Pons (tissue), 1 donor: ENCODE results near the gene ZNF821.
"Not testable (repeated sequence)": the region's sequence is repeated elsewhere in the genome, so short reads cannot be mapped to it uniquely, and the experiment has no call there.

ENCODE experiments used
- DNase-seq: peaks from one replicate; pipeline ENCODE4 v3.0.0-alpha.2; 2016; ENCODE audit warnings: low spot score

ZNF821 gene

GRCh38 chr16:71883849-71884638 is at the start of gene ZNF821:
Gene ZNF821 (minus strand): TSS chr16:71884182. CDS start chr16:71879946, 4,236 bp downstream.
- DNase-seq: peak; percentile 84

GRCh38 chr16:71933017-71933416 is 49.0 kb upstream of the ZNF821 start:
- no peak for DNase-seq

- DNase-seq: no peak
Measured at GRCh38 chr16:71931599-71931998, 47.6 kb upstream of the ZNF821 start.

- no peak for DNase-seq
Measured at GRCh38 chr16:71931001-71931400, 47.0 kb upstream of the ZNF821 start.

GRCh38 chr16:71930013-71930563 is 46.1 kb upstream of the ZNF821 start:
- DNase-seq: no peak

DNA sequence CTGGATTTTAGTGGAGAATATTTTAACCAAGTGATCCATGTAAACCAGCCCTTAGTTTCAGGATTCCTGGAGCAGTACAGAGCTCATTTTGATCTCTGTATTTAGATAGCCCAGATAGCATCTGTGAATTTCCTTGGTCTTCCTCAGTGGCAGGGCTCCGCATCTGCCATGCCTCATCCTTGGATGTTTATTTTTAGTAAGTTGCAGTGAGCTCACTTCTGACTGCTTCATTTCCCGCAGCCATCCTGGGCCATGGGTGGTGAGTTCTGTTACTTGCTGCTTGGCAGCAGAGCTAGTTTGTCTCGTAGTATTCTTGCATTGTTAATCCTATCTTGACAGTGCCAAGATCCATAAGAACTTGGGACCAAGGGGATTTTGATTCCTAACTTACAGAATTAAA is 45.1 kb upstream of the ZNF821 start:
- peak; percentile 30 for DNase-seq

DNA sequence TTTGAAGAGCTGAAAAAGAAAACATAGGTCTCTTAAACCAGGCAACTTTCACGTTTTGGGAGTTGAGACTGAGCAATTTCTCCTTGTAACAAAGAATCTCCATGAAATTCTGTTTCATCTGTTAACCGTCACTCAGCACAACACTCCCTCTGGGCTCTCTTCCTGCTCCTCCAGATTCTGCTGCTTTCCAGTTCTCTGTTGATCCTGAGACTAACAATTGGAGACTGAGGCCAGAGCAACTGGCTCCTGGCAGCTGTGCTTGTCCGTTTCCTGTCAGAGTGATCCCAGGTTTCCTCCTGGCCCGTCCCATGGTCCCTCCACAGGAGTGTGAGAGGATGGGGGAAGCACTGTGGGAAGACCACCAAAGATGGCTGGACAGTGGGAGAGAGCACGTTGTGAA is 43.8 kb upstream of the ZNF821 start:
- no peak for DNase-seq

GRCh38 chr16:71927383-71927782 is 43.4 kb upstream of the ZNF821 start:
- peak; percentile 34 for DNase-seq

- no peak for DNase-seq
Measured at GRCh38 chr16:71924710-71925109, 40.7 kb upstream of the ZNF821 start.

DNA sequence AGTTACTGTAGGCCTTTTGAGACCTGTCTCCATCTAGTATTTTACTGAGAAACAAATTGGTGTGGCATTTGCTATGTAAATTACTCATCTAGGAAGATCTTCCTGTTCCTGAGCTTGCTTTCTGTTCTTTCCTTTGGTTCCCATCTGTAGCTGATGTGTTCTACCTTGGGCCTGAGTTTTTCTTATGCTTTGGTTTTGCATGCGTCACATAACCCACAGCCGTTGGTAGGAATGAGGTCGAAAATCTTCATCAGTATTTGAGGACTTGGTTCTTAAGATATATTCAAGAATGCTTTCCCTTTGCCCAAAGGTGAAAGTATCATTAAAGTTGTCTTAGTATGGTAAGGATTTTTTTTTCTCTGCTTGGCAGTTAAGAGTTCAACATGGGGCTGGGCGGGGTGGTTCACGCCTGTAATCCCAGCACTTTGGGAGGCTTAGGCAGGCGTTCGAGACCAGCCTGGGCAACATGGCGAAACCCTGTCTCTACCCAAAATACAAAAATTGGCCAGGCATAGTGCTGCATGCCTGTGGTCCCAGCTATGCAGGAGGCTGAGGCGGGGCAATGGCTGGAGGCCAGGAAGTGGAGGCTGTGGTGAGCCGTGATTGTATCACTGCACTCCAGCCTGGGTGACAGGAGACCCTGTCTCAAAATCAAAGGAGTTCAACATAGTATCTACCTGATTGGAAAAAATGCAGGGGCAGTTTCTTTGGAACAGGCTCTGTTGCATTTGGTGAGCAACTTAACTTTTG is 40.1 kb upstream of the ZNF821 start:
- no peak for DNase-seq

DNA sequence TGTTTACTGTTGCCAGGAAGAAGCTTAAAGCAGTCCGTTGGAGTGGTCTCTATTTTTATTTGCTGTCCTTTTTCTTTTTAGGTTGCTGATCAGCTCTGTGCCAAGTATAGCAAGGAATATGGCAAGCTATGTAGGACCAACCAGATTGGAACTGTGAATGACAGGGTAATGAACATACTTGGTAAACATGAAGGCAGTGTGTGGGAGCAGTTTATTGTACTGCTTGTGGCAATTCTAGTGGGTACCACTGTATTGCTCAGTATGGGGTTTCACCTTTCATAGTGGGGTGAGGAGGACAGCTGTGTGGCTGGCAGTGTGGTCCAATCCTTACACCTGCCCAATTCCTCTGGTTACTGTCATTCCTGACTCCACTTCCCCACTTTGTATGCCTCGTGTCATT is 36.7 kb upstream of the ZNF821 start:
- DNase-seq: no peak

DNA sequence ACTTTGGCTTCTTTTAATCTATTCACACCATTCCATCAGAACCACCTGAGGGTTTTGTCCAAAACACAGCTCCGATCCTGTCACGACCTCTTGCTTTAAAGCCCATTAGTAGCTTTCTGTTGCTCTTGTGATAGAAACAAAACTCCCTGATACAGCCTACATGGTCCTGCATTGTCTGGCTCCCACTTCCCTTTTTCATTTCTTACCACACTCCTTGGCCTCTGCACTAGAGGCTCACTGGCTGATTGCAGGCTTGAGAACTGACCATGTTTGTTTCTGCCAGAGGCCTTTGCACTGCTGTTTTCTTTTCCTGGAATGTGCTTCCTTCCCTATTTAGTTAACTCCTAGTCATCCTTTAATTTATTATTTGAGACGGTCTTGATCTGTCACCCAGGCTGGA is 35.1 kb upstream of the ZNF821 start:
- peak; percentile 52 for DNase-seq

- DNase-seq: no peak
Measured at GRCh38 chr16:71917900-71918299, 33.9 kb upstream of the ZNF821 start.

- no peak for DNase-seq
Measured at GRCh38 chr16:71916397-71916920, 32.5 kb upstream of the ZNF821 start.

- no peak for DNase-seq
Measured at GRCh38 chr16:71915350-71915749, 31.4 kb upstream of the ZNF821 start.

DNA sequence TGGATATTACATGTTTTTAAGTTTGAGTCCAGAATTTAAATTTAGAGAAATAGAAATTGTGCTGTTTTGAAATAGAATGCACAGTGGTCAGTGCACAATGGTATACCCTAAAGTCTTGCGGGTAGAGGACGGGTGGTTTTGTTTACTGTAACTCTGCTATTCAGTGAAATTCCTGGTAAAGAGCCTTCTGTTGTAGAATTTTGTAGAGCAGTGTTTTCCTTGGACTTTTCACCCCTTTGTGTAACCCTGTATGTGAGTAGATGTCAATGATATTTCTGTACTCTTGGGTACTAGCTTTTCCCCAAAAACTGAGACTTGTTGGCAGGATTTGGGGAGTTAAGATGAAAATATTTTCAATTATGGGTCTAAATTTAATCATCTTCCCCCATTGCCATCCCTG is 30.8 kb upstream of the ZNF821 start:
- DNase-seq: no peak

DNA sequence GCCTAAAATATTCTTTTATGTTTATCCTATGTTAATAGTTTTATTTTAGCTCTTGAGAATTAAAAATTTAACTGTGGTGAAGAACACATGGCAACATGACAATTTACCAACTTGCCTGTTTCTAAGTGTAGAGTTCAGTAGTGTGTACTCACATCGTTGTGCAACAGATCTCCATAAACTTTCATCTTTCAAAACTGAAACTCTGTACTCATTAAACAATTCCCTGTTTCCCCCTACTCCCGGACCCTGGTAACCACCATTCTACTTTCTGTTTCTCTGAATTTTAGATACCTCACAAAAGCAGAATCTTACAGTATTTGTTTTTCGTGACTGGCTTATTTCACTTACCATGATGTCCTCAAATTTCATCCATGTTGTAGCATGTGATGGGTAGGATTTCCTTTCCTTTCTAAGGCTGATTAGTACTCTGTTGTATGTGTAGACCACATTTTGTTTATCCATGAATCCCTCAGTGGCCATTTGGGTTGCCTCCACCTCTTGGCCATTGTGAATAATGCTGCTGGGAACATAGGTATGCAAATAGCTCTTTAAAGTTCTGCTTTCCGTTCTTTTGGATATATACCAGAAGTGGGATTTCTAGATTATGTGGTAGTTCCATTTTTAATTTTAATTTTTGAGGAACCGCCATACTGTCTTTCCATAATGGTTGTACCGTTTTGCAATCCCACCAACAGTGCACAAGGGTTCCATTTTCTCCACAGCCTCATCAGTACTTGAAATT is 28.7 kb upstream of the ZNF821 start:
- no peak for DNase-seq

DNA sequence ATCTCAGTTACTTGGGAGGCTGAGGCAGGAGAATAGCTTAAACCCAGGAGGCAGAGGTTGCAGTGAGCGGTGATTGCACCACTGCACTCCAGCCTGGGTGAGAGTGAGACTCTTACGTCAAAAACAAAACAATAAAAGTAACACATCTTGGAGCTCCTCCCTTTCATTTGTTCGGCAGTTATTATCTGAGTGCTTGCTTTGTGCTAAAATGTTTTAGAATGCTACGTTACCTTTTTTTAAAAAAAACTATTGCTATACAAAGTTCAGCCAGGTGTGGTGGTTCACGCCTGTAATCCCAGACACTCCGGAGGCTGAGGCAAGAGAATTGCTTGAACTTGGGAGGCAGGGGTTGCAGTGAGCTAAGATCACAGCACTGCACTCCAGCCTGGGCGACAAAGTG is 27.1 kb upstream of the ZNF821 start:
- DNase-seq: no peak

GRCh38 chr16:71905765-71906164 is 21.8 kb upstream of the ZNF821 start:
- not testable (repeated sequence) for DNase-seq

GRCh38 chr16:71904239-71904638 is 20.3 kb upstream of the ZNF821 start:
- no peak for DNase-seq

GRCh38 chr16:71903608-71904007 is 19.6 kb upstream of the ZNF821 start:
- no peak for DNase-seq
